Kidney (tissue), 14 donors: ENCODE data around the gene MAP4. TPM values are rescaled to one million over a fixed set of nuclear protein-coding genes. Genes with fewer than 3 reads are reported as not detected.
"Not testable (repeated sequence)": the region's sequence is repeated elsewhere in the genome, so short reads cannot be mapped to it uniquely, and the experiment has no call there.

Source experiments
- DNase-seq, 5 donors: peaks; one replicate each; pipeline ENCODE4 v3.0.0-alpha.2; 2013 to 2020
- FAIRE-seq: peaks from 2 replicates; lab custom pipeline; 2012; peaks lifted over from hg19 to GRCh38; lab: Jason Lieb, UNC
- H3K27ac ChIP-seq, 2 donors: one replicate each; pipeline ENCODE4 v1.7.0; 2013; ENCODE audit warnings: low read depth in 2 of 2, low read length in 2 of 2, inconsistent platforms in 1 of 2
- H3K27me3 ChIP-seq: one replicate; pipeline ENCODE4 v1.7.1; 2013; ENCODE audit warnings: low read length, inconsistent platforms; ENCODE audit not compliant: control insufficient read depth, insufficient read depth
- H3K36me3 ChIP-seq, 3 donors: one replicate each; pipeline versions ENCODE4 v1.7.0 to v1.7.1; 2013; ENCODE audit warnings: low read length in 3 of 3, control low read depth in 1 of 3, inconsistent platforms in 1 of 3; ENCODE audit not compliant: insufficient read depth in 3 of 3, control insufficient read depth in 2 of 3
- H3K4me1 ChIP-seq, 3 donors: one replicate each; pipeline versions ENCODE4 v1.7.0 to v1.7.1; 2013; ENCODE audit warnings: low read length in 3 of 3, inconsistent platforms in 1 of 3, low read depth in 1 of 3; ENCODE audit not compliant: control insufficient read depth in 2 of 3, insufficient read depth in 2 of 3
- H3K4me3 ChIP-seq, 3 donors: one replicate each; pipeline versions ENCODE4 v1.7.0 to v1.8.1; 2013; ENCODE audit warnings: low read length in 3 of 3, control low read depth in 1 of 3, inconsistent platforms in 1 of 3
- H3K9ac ChIP-seq, 3 donors: one replicate each; pipeline versions ENCODE4 v1.7.0 to v1.7.1; 2013; ENCODE audit warnings: low read length in 3 of 3, control low read depth in 1 of 3, inconsistent platforms in 1 of 3
- H3K9me3 ChIP-seq, 3 donors: one replicate each; pipeline versions ENCODE4 v1.7.0 to v1.7.1; 2013; ENCODE audit warnings: low read length in 3 of 3, control low read depth in 1 of 3, inconsistent platforms in 1 of 3; ENCODE audit not compliant: control insufficient read depth in 2 of 3, insufficient read depth in 1 of 3
- CTCF ChIP-seq: IDR thresholded peaks from 3 replicates; pipeline ENCODE4 v1.5.1; 2012; ENCODE audit warnings: mild to moderate bottlenecking, moderate library complexity, borderline replicate concordance; ENCODE audit not compliant: insufficient read depth; ENCODE audit errors: extremely low read depth
- intact Hi-C: fragments of 100-400 bp; cut with DNase I; formaldehyde crosslinking; loops from one replicate; pipeline ENCODE4 v1.11.1; 2022
- polyA plus RNA-seq: library from polyadenylated mRNA; stranded (reverse); fragments of 350-450 nt; fragmentation: Illumina TruSeq; extraction: RNeasy Lipid Tissue Mini Kit (QIAGEN cat#74804); gene quantifications from one replicate; pipeline ENCODE4 v1.2.3, GENCODE V29; 2014; ENCODE audit warnings: low read depth, low replicate concordance; ENCODE audit not compliant: insufficient read depth
- total RNA-seq: library from RNA; stranded (reverse); fragmentation: NEBNext Ultra II Directional; extraction: Animal tissue kit (Norgen Biotek cat#: 25700); gene quantifications from one replicate; pipeline ENCODE4 v1.2.1, GENCODE V29; 2021
- donor health status: control.
- donor health status: control.
- donor health status: control.
- donor health status: control.
- donor health status: control.
- donor health status: DM: yes; HTN: yes; CAD: no.
- donor health status: Normal renal cell carcinoma (clear cell type).

The MAP4 gene
- total and polyA plus RNA-seq, 2 donors from 2014 or later = 69.6 to 239 TPM

- Histone ChIP-seq H3K9ac (no peak overlapping the region), H3K9me3 (no peaks in the 10 kb centered on the region), H3K27me3 (no peaks in the 10 kb centered on the region), H3K36me3 (peaks cover 0 to 3% (median 2%) of the 10 kb centered on the region in 3 donors), H3K4me3 (peak overlapping the region in 1 of 3 donors; percentile 10), H3K4me1 (peaks cover 0 to 13% (median 9%) of the 10 kb centered on the region in 3 donors), H3K27ac (peak overlapping the region in 1 of 2 donors; percentile 35)
- DNase-seq (peak in 3 of 5 donors; percentile 26 to 91 (median 64)), FAIRE-seq (no peak)
- no peak for TF ChIP-seq CTCF
- intact Hi-C loops = no loop called here
Observed at GRCh38 chr3:47890828-47891612, 125.2 kb downstream of the MAP4 start.

GRCh38 chr3:47890126-47890827 is 125.9 kb downstream of the MAP4 start:
- FAIRE-seq = no peak
- H3K9ac ChIP-seq = no peak overlapping the region

GRCh38 chr3:47888986-47889757 is 127.0 kb downstream of the MAP4 start:
- no peak for FAIRE-seq
- Histone ChIP-seq H3K27ac (no peak overlapping the region), H3K27me3 (no peaks in the 10 kb centered on the region), H3K4me3 (no peak overlapping the region), H3K9ac (no peak overlapping the region), H3K4me1 (peaks cover 0 to 13% (median 9%) of the 10 kb centered on the region in 3 donors), H3K9me3 (no peaks in the 10 kb centered on the region), H3K36me3 (peaks cover 2 to 8% (median 3%) of the 10 kb centered on the region in 3 donors)
- intact Hi-C loops = no loop called here
- no peak for DNase-seq
- no peak for TF ChIP-seq CTCF

More at GRCh38 chr3:47890126-47890827, 125.9 kb downstream of the MAP4 start:
- DNase-seq = peak in 2 of 5 donors; percentile 43 to 84
- Histone ChIP-seq H3K4me1 (peaks cover 0 to 13% (median 9%) of the 10 kb centered on the region in 3 donors), H3K9me3 (no peaks in the 10 kb centered on the region), H3K27ac (peak overlapping the region in 1 of 2 donors; percentile 35), H3K4me3 (no peak overlapping the region), H3K27me3 (no peaks in the 10 kb centered on the region), H3K36me3 (peaks cover 0 to 3% (median 2%) of the 10 kb centered on the region in 3 donors)
- intact Hi-C loops = no loop called here
- no peak for TF ChIP-seq CTCF

GRCh38 chr3:47887991-47888390 is 128.2 kb downstream of the MAP4 start:
- peaks cover 0 to 13% (median 9%) of the 10 kb centered on the region in 3 donors for H3K4me1 ChIP-seq
- H3K4me3 ChIP-seq, FAIRE-seq, H3K36me3 ChIP-seq, intact Hi-C loops, H3K27me3 ChIP-seq, H3K9ac ChIP-seq, H3K27ac ChIP-seq, DNase-seq, H3K9me3 ChIP-seq: not testable (repeated sequence)
